ENCODE data around the gene RALGDS. TPM values are rescaled to one million over a fixed set of nuclear protein-coding genes. Genes with fewer than 3 reads are reported as not detected.

RALGDS gene
- total RNA-seq, 1 experiment from 2014 or later, result 40.1 TPM

- no peaks in the 10 kb centered on the region for H3K4me1 ChIP-seq (ENCODE audit: insufficient read depth, low read length, poor library complexity, severe bottlenecking)
- H3K27ac ChIP-seq (ENCODE audit: low read depth, low read length, poor library complexity, severe bottlenecking), result no peak overlapping the region
- POLR2A ChIA-PET (ENCODE audit: low non-redundant PET), result no interaction called here
- DNase-seq (ENCODE audit: low spot score), result no peak
- no peak overlapping the region for H3K4me3 ChIP-seq (ENCODE audit: low read depth, low read length, poor library complexity, severe bottlenecking)
- CTCF ChIA-PET, result no interaction called here
- H3K36me3 ChIP-seq (ENCODE audit: insufficient read depth, low read length, poor library complexity, severe bottlenecking), result no peaks in the 10 kb centered on the region
- BruUV-seq (replicated peaks), result no TSS peak
- no peaks in the 10 kb centered on the region for H3K9me3 ChIP-seq (ENCODE audit: low read depth, low read length, poor library complexity, severe bottlenecking)
- TF ChIP-seq EZH2 (IDR thresholded peaks at IDR 0.05; ENCODE audit: borderline replicate concordance, low read depth, low read length, poor library complexity, severe bottlenecking), result no peak
- TF ChIP-seq CTCF (conservative IDR thresholded peaks at IDR 0.05; ENCODE audit: low read depth, low read length), result no peak
- no peaks in the 10 kb centered on the region for H3K27me3 ChIP-seq (replicated peaks; ENCODE audit: insufficient read depth, low read depth, low read length, poor library complexity)
- intact Hi-C loops (cut with micrococcal nuclease; ENCODE audit: unreplicated experiment), result no loop called here
These were observed 40.9 kb downstream of the RALGDS start for GRCh38 chr9:133080161-133080560.

- Histone ChIP-seq H3K36me3 (ENCODE audit: insufficient read depth, low read length, poor library complexity, severe bottlenecking) (no peaks in the 10 kb centered on the region), H3K27ac (ENCODE audit: low read depth, low read length, poor library complexity, severe bottlenecking) (no peak overlapping the region), H3K4me1 (ENCODE audit: insufficient read depth, low read length, poor library complexity, severe bottlenecking) (no peaks in the 10 kb centered on the region), H3K27me3 (replicated peaks; ENCODE audit: insufficient read depth, low read depth, low read length, poor library complexity) (no peaks in the 10 kb centered on the region), H3K9me3 (ENCODE audit: low read depth, low read length, poor library complexity, severe bottlenecking) (no peaks in the 10 kb centered on the region), H3K4me3 (ENCODE audit: low read depth, low read length, poor library complexity, severe bottlenecking) (no peak overlapping the region)
- ChIA-PET CTCF (no interaction called here), POLR2A (ENCODE audit: low non-redundant PET) (no interaction called here)
- intact Hi-C loops (cut with micrococcal nuclease; ENCODE audit: unreplicated experiment), result no loop called here
- no TSS peak for BruUV-seq (replicated peaks)
- TF ChIP-seq EZH2 (IDR thresholded peaks at IDR 0.05; ENCODE audit: borderline replicate concordance, low read depth, low read length, poor library complexity, severe bottlenecking) (no peak), CTCF (conservative IDR thresholded peaks at IDR 0.05; ENCODE audit: low read depth, low read length) (no peak)
- DNase-seq (ENCODE audit: low spot score), result no peak
These were observed 42.6 kb downstream of the RALGDS start for GRCh38 chr9:133078486-133078885.

GRCh38 chr9:133076691-133077090 is 44.3 kb downstream of the RALGDS start:
- no peak for DNase-seq (ENCODE audit: low spot score)
- H3K27me3 ChIP-seq (replicated peaks; ENCODE audit: insufficient read depth, low read depth, low read length, poor library complexity), result no peaks in the 10 kb centered on the region
- no peak overlapping the region for H3K4me3 ChIP-seq (ENCODE audit: low read depth, low read length, poor library complexity, severe bottlenecking)
- H3K9me3 ChIP-seq (ENCODE audit: low read depth, low read length, poor library complexity, severe bottlenecking), result no peaks in the 10 kb centered on the region
- intact Hi-C loops (cut with micrococcal nuclease; ENCODE audit: unreplicated experiment), result no loop called here
- CTCF ChIA-PET, result no interaction called here
- TF ChIP-seq CTCF (conservative IDR thresholded peaks at IDR 0.05; ENCODE audit: low read depth, low read length) (no peak), EZH2 (IDR thresholded peaks at IDR 0.05; ENCODE audit: borderline replicate concordance, low read depth, low read length, poor library complexity, severe bottlenecking) (no peak)
- no peak overlapping the region for H3K27ac ChIP-seq (ENCODE audit: low read depth, low read length, poor library complexity, severe bottlenecking)
- POLR2A ChIA-PET (ENCODE audit: low non-redundant PET), result no interaction called here
- no peaks in the 10 kb centered on the region for H3K4me1 ChIP-seq (ENCODE audit: insufficient read depth, low read length, poor library complexity, severe bottlenecking)
- H3K36me3 ChIP-seq (ENCODE audit: insufficient read depth, low read length, poor library complexity, severe bottlenecking), result no peaks in the 10 kb centered on the region
- no TSS peak for BruUV-seq (replicated peaks)

Data from A673 (cell line).